RKO (cell line): Measurements from ENCODE around the gene BCL10.
A peak's percentile ranks its signal among the peaks of the same experiment; 100 is the strongest.

Experiments used
- DNase-seq: peaks from one replicate; pipeline ENCODE4 v3.0.0-alpha.2; 2016; ENCODE audit warnings: low spot score

The BCL10 gene

GRCh38 chr1:85297855-85298629 is 21.6 kb upstream of the BCL10 start:
- DNase-seq, result peak; percentile 99

DNA sequence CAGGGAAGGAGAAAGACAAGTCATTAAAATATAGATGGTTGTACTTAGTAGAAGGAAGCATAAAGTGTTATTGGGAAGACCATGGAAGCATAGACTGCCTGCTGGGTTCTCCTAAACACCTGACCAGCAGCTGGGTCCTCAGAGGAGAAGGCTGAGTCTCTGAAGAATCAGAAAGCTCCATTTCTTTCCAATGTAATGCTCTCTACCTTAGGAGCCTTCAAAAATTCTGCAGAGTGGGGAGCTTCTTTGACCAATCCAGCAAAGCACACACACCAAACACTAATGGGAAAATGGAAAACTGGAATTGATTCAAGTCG is 21.1 kb upstream of the BCL10 start:
- DNase-seq, result no peak

GRCh38 chr1:85296980-85297379 is 20.5 kb upstream of the BCL10 start:
- no peak for DNase-seq

GRCh38 chr1:85295654-85296053 is 19.2 kb upstream of the BCL10 start:
- no peak for DNase-seq

GRCh38 chr1:85295006-85295431 is 18.6 kb upstream of the BCL10 start:
- peak; percentile 94 for DNase-seq

- no peak for DNase-seq
Observed at GRCh38 chr1:85290826-85291225, 14.4 kb upstream of the BCL10 start.

- DNase-seq, result no peak
Observed at GRCh38 chr1:85289848-85290335, 13.5 kb upstream of the BCL10 start.

GRCh38 chr1:85289207-85289847 is 12.9 kb upstream of the BCL10 start:
- peak; percentile 95 for DNase-seq

DNA sequence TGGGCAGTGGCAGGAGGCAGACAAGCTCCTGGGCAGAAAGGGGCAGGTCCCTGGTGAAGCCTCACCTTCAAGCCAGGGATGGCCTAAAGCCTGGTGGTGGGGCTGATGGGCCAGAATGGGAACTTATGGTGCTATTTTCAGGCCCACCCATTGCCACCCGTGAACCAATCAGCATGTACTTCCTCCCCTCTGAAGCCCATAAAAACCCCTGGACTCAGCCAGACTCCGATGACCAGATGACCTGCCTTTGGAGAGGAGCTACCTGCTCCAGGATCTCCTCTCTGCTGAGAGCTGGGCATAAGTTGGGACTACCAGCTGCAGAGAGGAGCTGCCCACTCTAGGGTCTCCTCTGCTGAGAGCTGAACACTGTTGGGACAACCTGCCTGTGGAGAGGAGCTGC is 7.8 kb upstream of the BCL10 start:
- no peak for DNase-seq

DNA sequence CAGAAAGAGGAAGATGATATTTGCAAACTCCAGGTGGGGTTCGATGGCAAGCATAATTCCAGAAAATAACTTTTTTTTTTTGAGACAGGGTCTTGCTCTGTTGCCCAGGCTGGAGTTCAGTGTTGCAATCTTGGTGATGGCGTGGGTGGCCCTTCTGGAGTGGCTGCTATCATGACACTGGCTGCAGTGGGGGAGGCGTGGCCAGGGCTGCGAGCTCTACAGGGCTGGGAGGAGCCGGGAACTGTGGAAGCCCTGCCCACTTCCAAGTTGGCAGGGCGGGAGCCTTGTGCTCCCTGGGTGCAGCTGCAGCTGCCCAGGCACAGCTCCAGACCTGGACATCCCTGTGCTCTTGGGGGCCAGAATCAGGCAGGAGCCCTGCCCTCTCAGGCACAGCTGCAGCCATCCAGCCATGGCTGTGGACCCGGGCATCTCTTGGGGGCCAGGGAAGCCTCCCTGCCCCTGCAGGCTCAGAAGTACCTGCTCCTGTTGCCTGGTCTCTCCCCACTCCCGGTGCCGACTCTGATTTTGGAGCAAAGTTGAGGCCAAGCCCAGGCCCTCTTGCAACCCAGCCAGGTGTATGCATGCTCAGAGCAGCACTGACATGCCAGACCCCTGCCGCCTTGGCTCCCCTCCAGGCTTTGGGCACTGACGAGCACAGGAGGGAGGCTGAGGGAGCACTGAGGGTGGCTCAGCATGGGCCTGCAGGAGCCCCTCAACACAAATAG is 7.2 kb upstream of the BCL10 start:
- DNase-seq, result no peak

GRCh38 chr1:85282424-85282823 is 6.0 kb upstream of the BCL10 start:
- no peak for DNase-seq

- DNase-seq, result no peak
Observed at GRCh38 chr1:85280636-85281035, 4.2 kb upstream of the BCL10 start.

DNA sequence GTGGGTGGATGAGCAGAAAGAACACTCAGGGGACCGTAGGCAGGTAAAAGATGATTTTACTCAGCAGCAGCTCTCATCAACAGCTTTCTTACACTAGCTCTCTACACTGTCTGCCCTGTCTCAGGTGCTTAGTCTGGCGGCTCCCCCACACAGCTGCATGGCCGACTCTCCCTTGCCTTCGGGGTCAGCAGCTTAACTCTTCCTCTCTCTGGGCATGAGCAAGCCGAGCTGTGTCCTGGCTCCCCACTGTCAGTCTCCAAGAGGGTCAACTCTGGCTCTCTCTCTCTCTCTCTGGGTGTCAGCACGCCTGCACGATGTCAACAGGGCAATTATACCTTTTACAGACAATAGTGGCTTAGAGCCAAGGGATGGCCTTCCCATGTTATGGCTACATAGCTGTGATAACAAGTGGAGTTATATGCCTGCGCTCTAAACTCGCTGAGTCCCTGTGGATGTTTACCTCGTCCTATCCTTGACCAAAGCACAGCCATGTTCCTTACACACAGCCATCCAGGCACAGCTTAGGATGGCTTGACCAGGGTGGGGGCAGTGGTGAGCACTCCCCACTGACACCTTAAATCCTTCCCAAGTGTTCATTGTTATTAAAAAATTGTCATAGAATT is 3.1 kb upstream of the BCL10 start:
- no peak for DNase-seq

GRCh38 chr1:85278853-85279314 is 2.5 kb upstream of the BCL10 start:
- DNase-seq, result peak; percentile 99

DNA sequence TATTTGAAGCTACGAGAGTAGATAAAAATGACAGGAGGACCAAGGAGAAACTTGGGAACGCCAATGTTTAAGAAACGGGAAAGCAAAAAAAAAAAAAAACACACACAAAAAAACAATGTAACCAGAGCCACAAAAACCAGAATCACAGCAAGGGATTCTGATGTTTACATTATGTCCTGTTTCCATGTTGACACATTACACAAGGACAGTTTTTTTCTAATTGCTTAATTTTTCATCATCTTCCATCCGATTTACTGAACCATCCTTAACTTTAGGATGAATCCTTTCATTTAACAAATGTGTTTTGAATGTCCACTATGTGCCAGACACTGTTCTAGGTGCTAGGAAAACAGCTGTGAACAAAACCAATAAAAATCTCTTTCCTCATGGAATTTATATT is 1.4 kb upstream of the BCL10 start:
- DNase-seq, result no peak

DNA sequence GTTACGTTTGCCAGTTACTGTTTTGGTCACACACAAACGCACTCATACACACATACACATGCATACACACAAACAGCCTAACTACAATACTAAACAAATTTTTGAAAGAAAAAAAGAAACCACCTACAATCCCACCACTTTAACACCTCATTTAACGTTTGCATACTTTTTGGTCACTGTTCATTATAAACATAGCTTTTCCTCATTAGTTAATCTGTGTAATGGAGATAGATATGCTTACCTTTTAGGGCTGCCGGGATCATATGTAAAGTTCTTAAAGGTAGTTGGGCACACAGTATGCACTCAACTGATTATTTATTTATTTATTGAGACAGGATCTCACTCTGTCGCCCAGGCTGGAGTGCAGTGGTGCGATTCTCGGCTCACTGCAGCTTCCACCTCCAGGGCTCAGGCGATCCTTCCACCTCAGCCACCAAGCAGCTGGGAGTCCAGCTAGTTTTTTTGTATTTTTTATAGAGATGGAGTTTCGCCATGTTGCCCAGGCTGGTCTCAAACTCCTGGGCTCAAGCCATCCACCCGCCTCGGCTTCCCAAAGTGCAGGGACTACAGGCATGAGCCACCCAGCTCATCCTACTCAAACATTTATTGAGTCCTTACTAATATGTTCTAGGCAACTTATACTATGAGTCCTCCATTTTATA is 677 bp upstream of the BCL10 start:
- DNase-seq, result no peak

DNA sequence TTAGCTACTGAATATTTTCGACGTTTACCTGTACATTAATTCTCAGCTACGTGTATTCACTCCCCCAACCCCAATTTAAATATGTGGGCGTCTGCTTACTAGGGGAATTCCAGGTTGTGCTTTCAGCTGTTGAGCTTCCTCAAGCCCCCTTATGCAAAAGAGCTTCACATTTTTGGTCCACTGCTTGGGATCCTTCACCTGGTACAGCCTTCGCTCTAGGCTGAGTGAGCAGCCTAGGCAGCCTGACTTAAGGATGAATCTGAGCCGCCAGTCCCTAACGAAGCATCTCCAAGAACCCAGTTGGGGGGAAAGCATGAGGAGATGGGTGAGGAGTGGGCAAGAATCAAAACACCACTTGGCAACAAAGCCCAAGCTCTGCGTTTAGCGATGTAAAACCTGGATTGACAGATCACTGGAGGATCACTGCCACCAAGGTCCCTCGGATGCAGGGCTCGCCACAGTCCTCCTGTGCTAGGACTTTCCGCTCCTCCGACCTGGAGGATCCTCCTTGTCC is 674 bp downstream of the BCL10 start:
- peak; percentile 61 for DNase-seq

DNA sequence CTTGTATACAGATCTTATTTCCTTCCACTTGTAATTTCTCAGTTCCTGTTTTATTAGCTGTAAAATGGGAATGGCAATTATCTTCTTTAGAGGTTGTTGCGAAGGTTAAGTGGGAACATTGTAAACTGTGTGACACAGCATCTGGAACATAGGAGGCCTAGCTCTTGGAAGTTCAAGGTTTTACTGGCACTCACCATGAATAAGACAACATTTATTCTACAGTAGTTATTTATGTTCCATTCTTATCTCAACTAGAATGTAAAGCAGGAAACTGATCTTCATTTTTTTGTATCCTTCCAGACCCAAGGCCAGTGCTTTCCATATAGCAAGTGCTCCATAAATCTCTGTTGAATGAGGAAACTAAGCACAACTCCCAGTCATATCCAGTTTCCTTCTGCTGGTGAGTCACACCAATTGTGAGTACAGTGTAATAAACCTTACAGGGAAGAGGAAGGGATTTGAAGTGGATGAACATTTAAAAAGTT is 1.4 kb downstream of the BCL10 start:
- peak; percentile 95 for DNase-seq

- DNase-seq, result no peak
Observed at GRCh38 chr1:85273397-85273796, 3.0 kb downstream of the BCL10 start.

- DNase-seq, result no peak
Observed at GRCh38 chr1:85268801-85269585, 7.4 kb downstream of the BCL10 start.

DNA sequence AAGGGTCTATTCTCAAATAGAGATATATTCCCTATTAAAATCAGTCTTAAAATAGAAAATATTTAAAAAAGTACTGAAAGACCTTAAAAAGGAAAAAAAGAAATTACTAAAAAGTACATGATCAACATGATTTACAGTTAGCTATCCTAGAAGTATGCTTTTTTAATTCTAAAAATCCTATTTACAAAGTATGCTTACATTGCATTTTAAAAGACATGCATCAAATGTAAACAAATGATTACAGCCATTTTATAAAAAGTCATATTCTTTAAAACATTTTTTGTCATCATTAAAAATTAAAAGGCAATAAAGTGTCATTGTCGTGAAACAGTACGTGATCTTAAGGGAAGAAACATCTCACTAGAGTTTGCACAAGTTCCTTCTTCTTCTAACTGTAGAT is 9.1 kb downstream of the BCL10 start:
- no peak for DNase-seq
